NCI-H82 treated with DMSO at 0.1 percent for 48 hours (cell line): ENCODE results near the gene DOCK2.
"Not testable (repeated sequence)": the region's sequence is repeated elsewhere in the genome, so short reads cannot be mapped to it uniquely, and the experiment has no call there.

Experiments
- DNase-seq: peaks from one replicate; lab custom pipeline; 2025; ENCODE audit not compliant: unreplicated experiment; lab: John Stamatoyannopoulos, UW

DOCK2 gene

DNA sequence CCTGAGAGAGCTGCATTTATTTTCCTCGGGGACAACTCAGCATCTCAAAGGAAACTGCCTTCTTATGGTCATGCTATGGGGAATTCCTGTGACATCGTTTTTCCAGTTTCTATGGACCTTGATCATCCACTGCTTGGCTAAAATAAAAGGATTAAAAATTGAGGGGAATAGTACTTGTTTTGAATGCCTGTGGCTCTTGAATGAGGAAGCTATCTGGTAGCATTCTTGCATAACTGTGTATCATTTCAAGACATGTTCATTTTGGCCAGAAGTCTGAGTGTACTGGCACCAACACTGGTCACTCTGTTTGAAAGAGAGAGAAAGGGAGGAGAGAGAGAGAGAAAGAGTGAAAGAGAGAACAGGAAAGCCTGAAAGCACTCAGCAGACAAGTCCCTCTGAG is 116.7 kb downstream of the DOCK2 start:
- no peak for DNase-seq

- DNase-seq = no peak
Observed at GRCh38 chr5:169754737-169755136, 117.7 kb downstream of the DOCK2 start.

- no peak for DNase-seq
Observed at GRCh38 chr5:169756071-169756765, 119.1 kb downstream of the DOCK2 start.

DNA sequence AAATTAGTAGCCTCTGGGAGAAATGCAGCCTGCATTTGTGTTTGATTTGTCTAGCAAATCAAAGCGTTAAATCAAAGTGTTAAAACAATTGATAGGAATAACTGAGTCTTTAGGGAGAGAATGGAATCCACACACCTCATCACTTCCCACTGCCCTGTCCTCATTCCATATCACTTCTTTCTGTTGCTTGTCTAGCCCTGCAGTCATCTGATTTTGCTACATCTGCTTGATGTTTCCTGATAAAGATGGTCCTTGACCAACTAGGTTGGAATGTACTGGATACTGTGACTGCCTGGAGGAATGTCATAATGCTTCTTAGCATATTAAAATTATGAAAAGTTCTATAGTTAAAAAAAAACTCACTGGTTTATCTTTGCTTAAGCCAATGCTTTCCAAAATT is 119.9 kb downstream of the DOCK2 start:
- no peak for DNase-seq

GRCh38 chr5:169758886-169759285 is 121.8 kb downstream of the DOCK2 start:
- no peak for DNase-seq

- DNase-seq = no peak
Observed at GRCh38 chr5:169760229-169760628, 123.2 kb downstream of the DOCK2 start.

GRCh38 chr5:169762338-169763095 is 125.4 kb downstream of the DOCK2 start:
- no peak for DNase-seq

DNA sequence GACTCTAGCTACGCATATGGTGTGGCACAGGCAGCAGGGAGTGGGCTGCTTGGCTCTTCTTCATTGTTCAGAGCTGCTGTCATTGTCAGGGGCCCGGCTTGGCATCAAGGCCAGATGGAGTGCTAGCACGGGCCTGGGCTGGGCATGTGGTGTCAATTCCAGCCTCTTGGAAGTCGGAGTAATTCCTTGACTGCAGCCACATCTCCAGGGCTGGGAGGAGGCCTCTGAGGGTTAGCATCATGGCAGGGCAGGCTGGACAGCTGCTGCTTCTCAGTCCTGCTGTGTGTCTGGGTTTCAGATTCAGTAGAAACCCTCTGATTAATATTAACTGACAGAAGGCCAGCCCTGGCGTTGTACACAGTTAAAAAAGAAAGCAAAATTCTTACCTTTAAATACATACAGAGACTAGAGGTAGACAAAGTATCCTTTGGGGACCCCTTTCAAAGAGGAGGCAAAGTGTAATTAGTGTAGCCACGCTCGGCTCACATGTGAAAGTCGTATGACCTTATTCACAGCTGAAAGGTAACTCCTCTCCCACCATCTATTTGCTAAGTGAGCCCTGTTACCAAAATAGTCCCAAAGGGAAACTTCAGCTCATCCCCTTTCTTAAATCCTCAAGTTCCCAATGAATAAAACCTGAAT is 126.4 kb downstream of the DOCK2 start:
- DNase-seq = no peak

GRCh38 chr5:169764018-169764378 is 126.9 kb downstream of the DOCK2 start:
- no peak for DNase-seq

DNA sequence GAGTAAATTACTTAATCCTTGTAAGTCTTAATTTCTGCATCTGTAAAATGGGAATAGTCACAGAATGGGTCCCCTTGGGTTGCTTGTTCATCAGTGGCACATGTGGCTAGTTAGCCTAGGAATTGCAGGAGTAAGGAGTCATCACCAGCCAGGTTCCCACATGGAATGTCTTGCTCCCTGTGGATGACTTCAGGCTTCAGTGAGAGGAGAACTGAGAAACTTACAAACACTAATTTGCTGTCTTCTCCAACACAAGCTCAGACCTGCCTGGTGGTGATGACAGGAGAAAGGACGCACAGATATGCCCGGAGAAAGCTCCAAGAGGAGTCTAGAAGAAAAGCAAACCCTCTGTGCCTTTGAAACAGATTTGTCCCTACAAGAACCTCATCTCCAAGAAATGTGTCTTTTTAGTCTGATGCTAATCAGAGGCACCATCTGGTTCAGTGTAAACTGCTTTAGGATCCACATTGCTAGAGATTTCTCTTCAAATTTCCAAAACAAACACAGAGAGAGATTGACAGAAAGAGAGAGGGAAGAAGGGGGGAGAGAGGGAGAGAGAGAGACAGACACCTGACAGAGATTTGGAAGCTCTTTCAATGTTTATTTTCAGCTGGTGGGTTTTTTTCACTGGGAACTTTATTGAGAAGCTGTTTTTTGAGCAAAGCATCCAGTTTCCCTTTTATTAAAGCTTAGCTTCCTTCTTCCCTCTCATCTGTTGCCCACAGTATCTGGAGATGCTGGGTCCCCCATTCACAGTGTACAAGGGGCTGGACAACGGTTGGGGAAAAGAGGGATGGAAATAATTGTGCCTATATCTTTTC is 128.3 kb downstream of the DOCK2 start:
- no peak for DNase-seq

GRCh38 chr5:169766943-169767342 is 129.9 kb downstream of the DOCK2 start:
- not testable (repeated sequence) for DNase-seq

- DNase-seq = no peak
Observed at GRCh38 chr5:169767938-169768337, 130.9 kb downstream of the DOCK2 start.

DNA sequence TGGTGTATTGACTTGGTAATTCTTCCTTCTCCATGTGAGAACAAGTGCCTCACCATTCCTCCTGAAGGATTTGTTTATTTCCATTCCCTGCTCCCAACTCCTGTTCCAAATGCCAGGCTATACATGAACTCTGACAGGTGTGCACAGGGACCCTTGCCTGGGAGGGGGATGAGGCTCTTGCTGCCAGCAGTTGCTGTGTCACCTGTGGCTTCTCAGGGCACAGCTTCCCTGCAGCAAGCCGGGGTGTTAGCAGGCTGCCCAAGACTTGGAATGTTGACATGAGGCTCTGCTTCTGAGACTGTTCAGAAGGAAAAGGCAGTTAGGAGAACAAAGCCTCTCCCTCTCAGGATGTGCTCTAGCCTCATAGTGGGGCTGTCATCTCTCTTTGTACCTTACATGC is 131.3 kb downstream of the DOCK2 start:
- DNase-seq = no peak

- DNase-seq = no peak
Observed at GRCh38 chr5:169770109-169770508, 133.0 kb downstream of the DOCK2 start.

- DNase-seq = no peak
Observed at GRCh38 chr5:169772256-169772655, 135.2 kb downstream of the DOCK2 start.

DNA sequence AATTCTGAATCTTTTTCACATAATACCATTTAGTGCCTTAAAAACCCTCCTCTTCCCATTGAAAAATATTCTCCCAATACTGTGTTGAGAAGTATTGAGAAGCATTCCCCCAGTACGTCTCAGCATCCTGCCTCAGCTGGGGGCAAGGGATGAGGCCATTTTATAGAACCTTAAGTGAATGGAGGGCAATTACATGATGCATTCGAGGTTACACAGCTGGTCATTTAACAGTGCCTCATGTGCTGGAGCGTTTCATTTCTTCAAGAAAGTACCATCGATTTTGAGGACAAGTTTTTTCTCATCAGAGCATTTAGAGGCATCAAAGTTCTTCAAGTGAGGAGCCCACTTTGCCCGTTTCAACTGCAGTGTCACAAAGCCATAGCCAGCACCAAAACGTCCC is 135.6 kb downstream of the DOCK2 start:
- DNase-seq = no peak

- no peak for DNase-seq
Observed at GRCh38 chr5:169777159-169777558, 140.1 kb downstream of the DOCK2 start.

- DNase-seq = no peak
Observed at GRCh38 chr5:169778622-169779596, 141.8 kb downstream of the DOCK2 start.

DNA sequence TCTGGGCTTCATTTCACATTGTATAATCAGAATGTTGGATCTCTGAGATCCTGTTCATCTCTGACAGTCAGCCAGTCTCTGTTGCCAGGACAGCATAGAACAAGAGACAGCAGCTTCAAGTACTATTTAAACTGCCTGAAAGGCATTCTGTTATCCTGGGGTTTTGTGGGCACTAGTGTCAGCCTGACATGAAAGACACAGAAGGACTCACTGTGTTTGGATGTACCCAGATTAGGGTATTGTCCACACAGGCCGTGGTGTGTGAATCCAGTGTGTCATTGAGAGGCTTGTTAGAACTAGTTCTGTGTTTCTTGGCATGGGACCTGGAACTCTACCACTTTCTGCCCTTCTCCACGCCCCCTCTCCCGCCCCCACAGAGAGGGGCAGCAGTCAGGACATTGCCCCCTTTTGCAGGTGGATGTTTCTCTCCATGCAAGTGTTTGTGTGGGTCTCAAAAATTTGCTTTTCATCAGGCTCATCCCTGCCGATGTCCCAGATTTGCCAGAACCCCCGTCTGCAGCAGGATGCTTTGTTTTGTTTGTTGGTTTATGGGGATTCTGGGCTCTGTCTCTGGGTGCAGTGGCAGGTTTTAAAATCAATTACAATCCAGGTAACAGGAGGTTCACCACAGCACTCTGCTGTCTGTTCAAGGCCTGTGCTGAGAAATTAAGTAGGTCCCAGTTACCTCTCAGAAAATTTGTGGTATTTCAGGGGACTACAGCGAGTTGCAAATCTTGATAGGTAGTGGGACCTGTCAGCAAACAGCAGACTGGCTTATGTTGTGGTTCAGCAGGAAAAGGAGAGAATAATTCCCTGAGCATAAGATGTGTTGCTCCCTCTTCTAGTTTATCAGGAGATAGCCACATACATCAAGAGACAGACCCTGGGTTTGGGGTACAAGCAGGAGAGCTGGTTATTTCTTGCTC is 144.6 kb downstream of the DOCK2 start:
- no peak for DNase-seq
